IMR-90 (cell line): ENCODE data around the gene GATD1. TPM values are rescaled to one million over a fixed set of nuclear protein-coding genes. Genes with fewer than 3 reads are reported as not detected.

Experiments used
- ATAC-seq: fragments of 200-7000 bp; cut with Tn5 transposase; 2 replicates; pipeline ENCODE4 v1.9.1; 2020; ENCODE audit warnings: low read depth, mild to moderate bottlenecking, moderate library complexity
- BruUV-seq: library from RNA; stranded (reverse); fragments of 400-500 nt; replicated peaks from 2 replicates; lab custom pipeline; 2021; lab: Mats Ljungman, UMichigan
- CTCF ChIA-PET: fragments of 300-600 bp; formaldehyde crosslinking; extraction: SDS; loops from one replicate; lab custom pipeline; 2021; ENCODE audit warnings: antibody characterized with exemption; lab: Yijun Ruan, JAX
- POLR2A ChIA-PET: fragments of 300-600 bp; sonication (Branson Sonifier 250); formaldehyde crosslinking; loops from one replicate; lab custom pipeline; 2022; ENCODE audit warnings: antibody characterized with exemption; ENCODE audit not compliant: unreplicated experiment; lab: Charles Lee
- DNase-seq: peaks from one replicate; pipeline ENCODE4 v3.0.0; 2013
- H2AFZ ChIP-seq: replicated peaks from 2 replicates; pipeline ENCODE3; 2013; ENCODE audit warnings: low read length, mild to moderate bottlenecking; ENCODE audit not compliant: poor library complexity
- H2AK5ac ChIP-seq: 2 replicates; pipeline ENCODE4 v1.6.1; 2013; ENCODE audit warnings: low read depth, low read length, inconsistent platforms
- H2AK9ac ChIP-seq: replicated peaks from 2 replicates; pipeline ENCODE3; 2013; ENCODE audit warnings: mild to moderate bottlenecking, low read depth, low read length, moderate library complexity; ENCODE audit not compliant: poor library complexity
- H2BK120ac ChIP-seq: 2 replicates; pipeline ENCODE4 v1.6.1; 2013; ENCODE audit warnings: low read depth, low read length, inconsistent platforms
- H2BK15ac ChIP-seq: 3 replicates; pipeline ENCODE4 v1.6.1; 2013; ENCODE audit warnings: low read depth, low read length, inconsistent platforms
- H2BK20ac ChIP-seq: 2 replicates; pipeline ENCODE4 v1.6.1; 2013; ENCODE audit warnings: low read depth, mild to moderate bottlenecking, inconsistent platforms, low read length, moderate library complexity
- H2BK5ac ChIP-seq: 2 replicates; pipeline ENCODE4 v1.6.1; 2013; ENCODE audit warnings: mild to moderate bottlenecking, low read depth, low read length, inconsistent platforms; ENCODE audit not compliant: poor library complexity, severe bottlenecking
- H3K14ac ChIP-seq: replicated peaks from 2 replicates; pipeline ENCODE4 v1.6.1; 2013; ENCODE audit warnings: low read depth, low read length, inconsistent platforms
- H3K18ac ChIP-seq: 2 replicates; pipeline ENCODE4 v1.6.1; 2013; ENCODE audit warnings: low read depth, low read length, control low read depth
- H3K23ac ChIP-seq: 2 replicates; pipeline ENCODE4 v1.6.1; 2013; ENCODE audit warnings: low read depth, low read length, inconsistent platforms
- H3K27ac ChIP-seq: 2 replicates; pipeline ENCODE4 v1.5.1; 2013; ENCODE audit warnings: mild to moderate bottlenecking, control low read depth, low read length; ENCODE audit not compliant: insufficient read depth
- H3K27me3 ChIP-seq: 2 replicates; pipeline ENCODE4 v1.6.1; 2013; ENCODE audit warnings: low read length; ENCODE audit not compliant: control insufficient read depth, insufficient read depth
- H3K36me3 ChIP-seq: 2 replicates; pipeline ENCODE4 v1.6.1; 2013; ENCODE audit warnings: low read length, mixed read lengths; ENCODE audit not compliant: control insufficient read depth, insufficient read depth
- H3K4ac ChIP-seq: 2 replicates; pipeline ENCODE4 v1.6.1; 2013; ENCODE audit warnings: low read depth, low read length, inconsistent platforms
- H3K4me1 ChIP-seq: 2 replicates; pipeline ENCODE4 v1.6.1; 2013; ENCODE audit warnings: low read length, mixed read lengths; ENCODE audit not compliant: control insufficient read depth, insufficient read depth
- H3K4me2 ChIP-seq: 2 replicates; pipeline ENCODE4 v1.6.1; 2013; ENCODE audit warnings: low read depth, mild to moderate bottlenecking, control low read depth, low read length, moderate library complexity
- H3K4me3 ChIP-seq: 2 replicates; pipeline ENCODE4 v1.5.1; 2013; ENCODE audit warnings: low read depth, mild to moderate bottlenecking, control low read depth, low read length, moderate library complexity; ENCODE audit not compliant: insufficient read depth
- H3K56ac ChIP-seq: 2 replicates; pipeline ENCODE4 v1.6.1; 2013; ENCODE audit warnings: low read length, inconsistent platforms; ENCODE audit not compliant: insufficient read depth; ENCODE audit errors: extremely low read depth
- H3K79me1 ChIP-seq, 2 experiments: 2 replicates each; pipeline ENCODE4 v1.6.1; 2013; ENCODE audit warnings: low read length in 2 of 2, inconsistent platforms in 1 of 2, low read depth in 1 of 2
- H3K9ac ChIP-seq: 2 replicates; pipeline ENCODE4 v1.6.1; 2013; ENCODE audit warnings: low read depth, low read length, control low read depth
- H3K9me1 ChIP-seq: 2 replicates; pipeline ENCODE4 v1.6.1; 2013; ENCODE audit warnings: low read length, inconsistent platforms; ENCODE audit not compliant: insufficient read depth
- H3K9me3 ChIP-seq: 2 replicates; pipeline ENCODE4 v1.6.1; 2013; ENCODE audit warnings: low read length; ENCODE audit not compliant: control insufficient read depth, insufficient read depth
- H4K20me1 ChIP-seq: 2 replicates; pipeline ENCODE4 v1.6.1; 2013; ENCODE audit warnings: low read length, inconsistent platforms; ENCODE audit not compliant: insufficient read depth
- H4K5ac ChIP-seq: 2 replicates; pipeline ENCODE4 v1.6.1; 2013; ENCODE audit warnings: mild to moderate bottlenecking, low read depth, low read length, control low read depth
- H4K8ac ChIP-seq, 2 experiments: 2 replicates each; pipeline ENCODE4 v1.6.1; 2013; ENCODE audit warnings: low read depth in 2 of 2, low read length in 2 of 2, control low read depth in 1 of 2, inconsistent platforms in 1 of 2
- H4K91ac ChIP-seq: 2 replicates; pipeline ENCODE4 v1.6.1; 2013; ENCODE audit warnings: low read depth, low read length, inconsistent platforms; ENCODE audit not compliant: insufficient read depth
- CEBPB ChIP-seq: IDR thresholded peaks from 2 replicates; pipeline ENCODE4 v1.6.1; 2012; ENCODE audit warnings: low read depth, low read length, improper control_type of control experiment
- CHD1 ChIP-seq: IDR thresholded peaks from 2 replicates; pipeline ENCODE4 v1.6.1; 2012; ENCODE audit warnings: low read depth, low read length, improper control_type of control experiment
- FOS ChIP-seq: fragments of 150-350 bp; IDR thresholded peaks from 2 replicates; pipeline ENCODE4 v1.6.1; 2016; ENCODE audit warnings: low read depth, low read length
- MAFK ChIP-seq: IDR thresholded peaks from 2 replicates; pipeline ENCODE4 v1.6.1; 2012; ENCODE audit warnings: low read depth, low read length, improper control_type of control experiment
- MXI1 ChIP-seq: IDR thresholded peaks from 2 replicates; pipeline ENCODE4 v1.6.1; 2012; ENCODE audit warnings: low read depth, mild to moderate bottlenecking, low read length, moderate library complexity, borderline replicate concordance
- RAD21 ChIP-seq: IDR thresholded peaks from 2 replicates; pipeline ENCODE4 v1.6.1; 2012; ENCODE audit warnings: low read length, improper control_type of control experiment
- RCOR1 ChIP-seq: IDR thresholded peaks from 2 replicates; pipeline ENCODE4 v1.6.1; 2012; ENCODE audit warnings: mild to moderate bottlenecking, low read length, improper control_type of control experiment; ENCODE audit not compliant: insufficient replicate concordance
- SMC3 ChIP-seq: fragments of 150-350 bp; IDR thresholded peaks from 2 replicates; pipeline ENCODE4 v1.6.1; 2016; ENCODE audit warnings: low read depth, mild to moderate bottlenecking, antibody characterized with exemption, low read length, moderate library complexity
- WGBS, 2 experiments: methylation state at CpG; one replicate each; pipeline versions ENCODE4 v1.1.5 to v1.1.7; 2013; ENCODE audit warnings: missing lambda C conversion rate in 2 of 2; ENCODE audit not compliant: insufficient read length in 1 of 2; ENCODE audit errors: extremely low coverage in 2 of 2; 5-methylcytosine and 5-hydroxymethylcytosine counted together
- dilution Hi-C: fragments of 300-500 bp; cut with HindIII; formaldehyde crosslinking; loops from one replicate; pipeline ENCODE4 v1.14.3; 2018; ENCODE audit warnings: low sequenced_read_pairs; ENCODE audit not compliant: unreplicated experiment
- in situ Hi-C: fragments of 300-500 bp; cut with MboI; formaldehyde crosslinking; loops from 3 replicates; pipeline ENCODE4 v1.14.3; 2019; ENCODE audit warnings: low sequenced_read_pairs, inconsistent platforms, mixed read lengths
- intact Hi-C: fragments of 100-400 bp; cut with micrococcal nuclease; formaldehyde crosslinking; loops from 2 replicates; pipeline ENCODE4 v1.10.0; 2022
- polyA plus RNA-seq, 3 experiments: library from polyadenylated mRNA; depleted of rRNA; stranded (reverse); fragments of >200 nt; gene quantifications; 2 replicates each; pipeline ENCODE4 v1.2.3, GENCODE V29; 2012; ENCODE audit warnings: low replicate concordance in 1 of 3
- total RNA-seq: library from RNA; depleted of rRNA; stranded (reverse); fragments of >200 nt; gene quantifications from 2 replicates; pipeline ENCODE4 v1.2.3, GENCODE V29; 2012
- TF ChIP-seq, protein P1 (sequence below): conservative IDR thresholded peaks from 2 replicates; pipeline ENCODE4 v1.5.1; 2012; ENCODE audit warnings: mild to moderate bottlenecking, low read depth, low read length, improper control_type of control experiment
- TF ChIP-seq, protein P2 (sequence below): fragments of 150-350 bp; IDR thresholded peaks from 2 replicates; pipeline ENCODE4 v1.6.1; 2017; ENCODE audit warnings: mild to moderate bottlenecking, antibody characterized with exemption, low read length, low read depth

Gene GATD1
- total and polyA plus RNA-seq, 2 of the 4 experiments (the other 2 are of a cell fraction) = 3.0 to 52.5 TPM

DNA sequence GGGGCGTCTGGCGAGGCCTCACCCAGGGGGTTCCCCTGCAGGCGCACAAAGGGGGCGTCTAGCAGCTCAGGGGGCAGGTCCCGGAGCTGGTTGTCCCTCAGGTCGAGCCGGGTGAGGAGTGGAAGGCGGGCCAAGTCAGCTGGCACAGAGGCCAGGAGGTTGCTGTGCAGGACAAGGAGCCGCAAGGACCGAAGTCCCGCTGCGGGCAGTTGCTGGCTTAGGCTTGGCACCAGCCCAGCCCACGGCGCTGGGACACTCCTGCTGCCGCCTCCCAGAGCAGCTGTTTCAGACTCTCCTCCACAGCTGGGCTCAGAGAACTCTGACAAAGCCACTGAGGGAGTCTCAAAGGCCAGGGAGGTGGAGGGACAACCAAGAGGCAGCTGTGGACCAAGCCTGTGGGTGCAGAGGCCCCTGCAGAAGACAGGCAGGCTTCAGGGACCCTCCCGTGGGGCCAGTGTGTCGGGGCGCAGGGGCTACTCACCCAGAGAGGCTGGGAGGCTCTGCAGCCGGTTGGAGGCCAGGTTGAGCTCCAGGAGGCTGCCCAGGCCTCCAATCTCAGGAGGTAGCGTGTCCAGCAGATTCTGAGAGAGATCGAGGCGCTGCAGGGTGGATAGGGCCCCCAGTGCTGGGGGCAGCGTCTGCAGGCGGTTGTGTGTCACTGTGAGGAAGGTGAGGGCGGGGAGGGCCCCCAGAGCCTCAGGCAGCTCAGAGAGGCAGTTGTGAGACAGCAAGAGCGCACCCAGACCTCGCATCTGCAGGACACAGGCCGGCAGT, 25.6 kb upstream of the GATD1 start (continued):
- TF ChIP-seq MXI1 = no peak

DNA sequence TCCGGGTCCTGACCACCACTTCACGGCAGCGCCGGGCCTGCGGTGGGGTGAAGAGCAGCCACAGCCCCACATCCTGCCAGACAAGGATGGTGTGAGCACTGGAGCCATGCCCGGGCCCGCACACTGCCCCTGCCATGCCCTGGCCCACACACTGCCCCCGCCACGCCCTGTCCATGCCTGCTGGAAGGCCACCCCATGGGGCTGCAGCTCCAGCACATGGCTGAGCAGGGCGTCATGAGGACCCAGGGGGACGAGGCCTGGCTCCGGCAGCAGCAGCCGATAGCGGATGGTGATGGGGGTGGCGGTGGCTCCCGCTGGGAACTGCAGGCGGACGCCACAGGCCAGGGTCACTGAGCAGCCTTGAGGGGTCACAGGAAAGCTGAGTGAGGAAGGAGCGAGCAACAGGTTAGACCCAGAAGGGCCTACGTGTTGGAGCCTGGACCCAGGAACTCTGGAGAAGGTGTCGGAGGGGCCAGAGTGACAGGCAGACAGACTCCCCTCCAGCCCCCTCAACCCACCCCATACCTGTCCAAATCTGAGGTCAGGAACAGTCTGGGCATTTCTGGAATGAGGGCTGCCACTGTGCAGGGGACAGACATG, 24.8 kb upstream of the GATD1 start:
- dilution Hi-C loops = no loop called here
- intact Hi-C loops = no loop called here

More for the DNA sequence above, 24.8 kb upstream of the GATD1 start:
- no peak overlapping the region for H2BK15ac ChIP-seq
- H2BK120ac ChIP-seq = no peak overlapping the region
- no peak overlapping the region for H3K23ac ChIP-seq
- no peaks in the 10 kb centered on the region for H3K27me3 ChIP-seq
- H2AFZ ChIP-seq = no peak overlapping the region
- no peak overlapping the region for H2BK20ac ChIP-seq
- DNase-seq = no peak
- no TSS peak for BruUV-seq
- H3K9me1 ChIP-seq = no peaks in the 10 kb centered on the region
- 96% methylated on average over 14 of the region's 21 CpGs; no CpG with 5 or more reads in 1 of the 2 experiments for WGBS, 2 experiments
- H2BK5ac ChIP-seq = no peak overlapping the region
- peaks cover 18% of the 10 kb centered on the region for H3K4me1 ChIP-seq
- no peak overlapping the region for H3K4ac ChIP-seq
- H3K4me3 ChIP-seq = no peak overlapping the region
- ChIA-PET POLR2A (no interaction called here), CTCF (no interaction called here)
- peaks cover 2 to 29% of the 10 kb centered on the region in 2 experiments; a peak in 3 of 4 replicates for H3K79me1 ChIP-seq
- H3K27ac ChIP-seq = no peak overlapping the region
- H3K9me3 ChIP-seq = no peaks in the 10 kb centered on the region
- no peak overlapping the region for H3K9ac ChIP-seq
- no peak overlapping the region for H3K56ac ChIP-seq
- no peak for ATAC-seq
- TF ChIP-seq MXI1 (no peak), FOS (no peak), MAFK (no peak), SMC3 (no peak), CHD1 (no peak), CEBPB (no peak), RCOR1 (no peak), RAD21 (no peak)
- TF ChIP-seq, protein P1, sequence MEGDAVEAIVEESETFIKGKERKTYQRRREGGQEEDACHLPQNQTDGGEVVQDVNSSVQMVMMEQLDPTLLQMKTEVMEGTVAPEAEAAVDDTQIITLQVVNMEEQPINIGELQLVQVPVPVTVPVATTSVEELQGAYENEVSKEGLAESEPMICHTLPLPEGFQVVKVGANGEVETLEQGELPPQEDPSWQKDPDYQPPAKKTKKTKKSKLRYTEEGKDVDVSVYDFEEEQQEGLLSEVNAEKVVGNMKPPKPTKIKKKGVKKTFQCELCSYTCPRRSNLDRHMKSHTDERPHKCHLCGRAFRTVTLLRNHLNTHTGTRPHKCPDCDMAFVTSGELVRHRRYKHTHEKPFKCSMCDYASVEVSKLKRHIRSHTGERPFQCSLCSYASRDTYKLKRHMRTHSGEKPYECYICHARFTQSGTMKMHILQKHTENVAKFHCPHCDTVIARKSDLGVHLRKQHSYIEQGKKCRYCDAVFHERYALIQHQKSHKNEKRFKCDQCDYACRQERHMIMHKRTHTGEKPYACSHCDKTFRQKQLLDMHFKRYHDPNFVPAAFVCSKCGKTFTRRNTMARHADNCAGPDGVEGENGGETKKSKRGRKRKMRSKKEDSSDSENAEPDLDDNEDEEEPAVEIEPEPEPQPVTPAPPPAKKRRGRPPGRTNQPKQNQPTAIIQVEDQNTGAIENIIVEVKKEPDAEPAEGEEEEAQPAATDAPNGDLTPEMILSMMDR = no peak
- TF ChIP-seq, protein P2, sequence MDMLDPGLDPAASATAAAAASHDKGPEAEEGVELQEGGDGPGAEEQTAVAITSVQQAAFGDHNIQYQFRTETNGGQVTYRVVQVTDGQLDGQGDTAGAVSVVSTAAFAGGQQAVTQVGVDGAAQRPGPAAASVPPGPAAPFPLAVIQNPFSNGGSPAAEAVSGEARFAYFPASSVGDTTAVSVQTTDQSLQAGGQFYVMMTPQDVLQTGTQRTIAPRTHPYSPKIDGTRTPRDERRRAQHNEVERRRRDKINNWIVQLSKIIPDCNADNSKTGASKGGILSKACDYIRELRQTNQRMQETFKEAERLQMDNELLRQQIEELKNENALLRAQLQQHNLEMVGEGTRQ = no peak
- H4K20me1 ChIP-seq = peaks cover 8% of the 10 kb centered on the region
- no peak overlapping the region for H2AK5ac ChIP-seq
- no peak overlapping the region for H4K5ac ChIP-seq
- in situ Hi-C loops = no loop called here
- H4K8ac ChIP-seq = no peak overlapping the region
- peaks cover 26% of the 10 kb centered on the region for H3K36me3 ChIP-seq
- H2AK9ac ChIP-seq = peak overlapping the region; percentile 82
- no peak overlapping the region for H3K18ac ChIP-seq
- no peak overlapping the region for H4K91ac ChIP-seq
- no peak overlapping the region for H3K4me2 ChIP-seq
- H3K14ac ChIP-seq = no peak overlapping the region
